Thymus (tissue), 11 donors: ENCODE data around the gene PARS2. TPM values are rescaled to one million over a fixed set of nuclear protein-coding genes. Genes with fewer than 3 reads are reported as not detected.
"Not testable (repeated sequence)": the region's sequence is repeated elsewhere in the genome, so short reads cannot be mapped to it uniquely, and the experiment has no call there.

Source experiments
- DNase-seq, 9 donors: peaks; one replicate each; pipeline ENCODE4 v3.0.0-alpha.2; 2013; ENCODE audit warnings: low spot score in 9 of 9, low read depth in 6 of 9, missing footprints in 1 of 9
- H3K27ac ChIP-seq, 2 donors: one replicate each; pipeline ENCODE4 v1.5.1; 2013; ENCODE audit warnings: control low read depth in 1 of 2, low read depth in 1 of 2, low read length in 1 of 2, mild to moderate bottlenecking in 1 of 2, moderate library complexity in 1 of 2
- H3K27me3 ChIP-seq, 2 donors: one replicate each; pipeline ENCODE4 v1.5.1; 2013; ENCODE audit warnings: low read length in 1 of 2; ENCODE audit not compliant: control insufficient read depth in 2 of 2, insufficient read depth in 1 of 2
- H3K36me3 ChIP-seq, 2 donors: one replicate each; pipeline ENCODE4 v1.5.1; 2013; ENCODE audit warnings: low read length in 1 of 2, mild to moderate bottlenecking in 1 of 2, moderate library complexity in 1 of 2; ENCODE audit not compliant: control insufficient read depth in 2 of 2, insufficient read depth in 2 of 2
- H3K4me1 ChIP-seq, 2 donors: one replicate each; pipeline ENCODE4 v1.5.1; 2013; ENCODE audit warnings: low read length in 2 of 2; ENCODE audit not compliant: control insufficient read depth in 2 of 2, insufficient read depth in 2 of 2
- H3K4me3 ChIP-seq, 2 donors: one replicate each; pipeline ENCODE4 v1.5.1; 2013; ENCODE audit warnings: low read length in 2 of 2, control low read depth in 1 of 2, mild to moderate bottlenecking in 1 of 2
- H3K9me3 ChIP-seq, 2 donors: one replicate each; pipeline ENCODE4 v1.5.1; 2013; ENCODE audit warnings: low read length in 1 of 2, mild to moderate bottlenecking in 1 of 2; ENCODE audit not compliant: control insufficient read depth in 2 of 2, insufficient read depth in 1 of 2
- WGBS: extraction: QIAGEN DNeasy Blood & Tissue Kit; methylation state at CpG from one replicate; pipeline ENCODE4 v1.1.7; 2013; 5-methylcytosine and 5-hydroxymethylcytosine counted together
- polyA plus RNA-seq: library from polyadenylated mRNA; stranded (reverse); fragments of 200-250 nt; gene quantifications from one replicate; pipeline ENCODE4 v1.2.3, GENCODE V29; 2013
- total RNA-seq: library from RNA; stranded (reverse); fragments of 120-200 nt; gene quantifications from one replicate; pipeline ENCODE4 v1.2.4, GENCODE V29; 2013
- donor health status: healthy.

PARS2 gene
- total and polyA plus RNA-seq, 2 donors = 2.3 to 4.4 TPM

GRCh38 chr1:54781023-54781723 lies 16.9 kb upstream of the PARS2 start:
- Histone ChIP-seq H3K27me3 (peaks cover 0 to 61% of the 10 kb centered on the region in 2 donors), H3K9me3 (no peaks in the 10 kb centered on the region), H3K36me3 (no peaks in the 10 kb centered on the region), H3K27ac (no peak overlapping the region), H3K4me1 (no peaks in the 10 kb centered on the region), H3K4me3 (no peak overlapping the region)
- no peak for DNase-seq
- 81% methylated on average over 74 of the region's 74 CpGs for WGBS

DNA sequence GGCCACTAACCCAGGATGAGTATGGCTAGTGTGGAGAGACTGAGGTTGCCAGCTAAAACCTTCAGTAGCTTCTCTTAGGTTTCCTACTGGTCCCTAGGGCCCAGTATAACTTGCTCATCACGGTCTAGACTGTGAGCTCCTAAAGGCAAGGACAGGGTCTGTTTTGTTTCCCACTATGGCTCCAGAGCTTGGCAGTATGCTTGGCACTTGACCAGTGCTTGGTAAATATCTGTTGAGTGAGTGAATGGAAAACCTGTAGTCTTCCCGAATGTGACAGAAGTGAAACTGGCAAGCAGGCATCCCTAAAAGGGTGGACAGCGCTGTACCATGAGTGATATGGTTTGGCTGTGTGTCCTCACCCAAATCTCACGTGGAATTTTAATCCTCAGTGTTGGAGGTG lies 13.1 kb upstream of the PARS2 start:
- 93% methylated on average over 4 of the region's 4 CpGs for whole genome bisulfite sequencing
- Histone ChIP-seq H3K36me3 (no peaks in the 10 kb centered on the region), H3K9me3 (no peaks in the 10 kb centered on the region), H3K27ac (no peak overlapping the region), H3K27me3 (peaks cover 0 to 42% of the 10 kb centered on the region in 2 donors), H3K4me3 (no peak overlapping the region), H3K4me1 (no peaks in the 10 kb centered on the region)
- DNase-seq = no peak

GRCh38 chr1:54777011-54777410 lies 12.7 kb upstream of the PARS2 start:
- H3K9me3 ChIP-seq = no peaks in the 10 kb centered on the region
- no peak overlapping the region for H3K4me3 ChIP-seq
- H3K4me1 ChIP-seq = no peaks in the 10 kb centered on the region
- no peak overlapping the region for H3K27ac ChIP-seq
- 90% methylated on average over 4 of the region's 4 CpGs for WGBS
- H3K27me3 ChIP-seq = peaks cover 0 to 37% of the 10 kb centered on the region in 2 donors
- no peak for DNase-seq
- H3K36me3 ChIP-seq = no peaks in the 10 kb centered on the region

GRCh38 chr1:54775828-54776721 lies 11.8 kb upstream of the PARS2 start:
- H3K4me1 ChIP-seq, DNase-seq, H3K4me3 ChIP-seq, H3K27ac ChIP-seq, H3K36me3 ChIP-seq, H3K9me3 ChIP-seq: not testable (repeated sequence)
- peaks cover 0 to 28% of the 10 kb centered on the region in 2 donors for H3K27me3 ChIP-seq
- WGBS = 94% methylated on average over 16 of the region's 16 CpGs

- Histone ChIP-seq H3K9me3 (no peaks in the 10 kb centered on the region), H3K4me1 (no peaks in the 10 kb centered on the region), H3K27ac (no peak overlapping the region), H3K4me3 (no peak overlapping the region), H3K36me3 (no peaks in the 10 kb centered on the region), H3K27me3 (peaks cover 0 to 17% of the 10 kb centered on the region in 2 donors)
- WGBS = 82% methylated on average over 15 of the region's 15 CpGs
- DNase-seq = peak in 1 of 9 donors; percentile 25
Measured at GRCh38 chr1:54774820-54775498, 10.6 kb upstream of the PARS2 start.

GRCh38 chr1:54772951-54773350 lies 8.6 kb upstream of the PARS2 start:
- no peak overlapping the region for H3K4me3 ChIP-seq
- DNase-seq = no peak
- no peak overlapping the region for H3K27ac ChIP-seq
- H3K27me3 ChIP-seq = peaks cover 0 to 2% of the 10 kb centered on the region in 2 donors
- no peaks in the 10 kb centered on the region for H3K4me1 ChIP-seq
- H3K36me3 ChIP-seq = no peaks in the 10 kb centered on the region
- 96% methylated on average over 2 of the region's 2 CpGs for WGBS
- H3K9me3 ChIP-seq = no peaks in the 10 kb centered on the region

DNA sequence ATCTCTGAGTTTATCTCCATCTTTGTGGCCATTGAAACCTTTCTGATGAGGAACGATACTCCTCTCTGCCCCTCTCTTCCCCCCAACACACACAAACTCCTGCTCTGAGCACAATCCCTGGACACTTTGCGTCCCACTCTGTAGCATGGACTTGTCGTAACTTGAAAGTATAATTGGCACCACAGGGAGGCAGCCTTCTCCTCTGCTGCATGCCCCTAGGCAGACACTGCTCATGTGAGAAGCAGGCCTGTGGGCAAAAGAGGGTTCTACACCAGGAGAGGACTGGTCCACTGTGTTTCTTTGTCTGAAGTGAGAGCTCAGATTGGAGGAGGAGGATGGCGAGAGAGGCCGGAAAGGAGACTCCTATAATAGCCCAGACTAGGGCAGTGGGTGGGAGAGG lies 3.8 kb upstream of the PARS2 start:
- Histone ChIP-seq H3K4me3 (no peak overlapping the region), H3K9me3 (no peaks in the 10 kb centered on the region), H3K27me3 (no peaks in the 10 kb centered on the region), H3K4me1 (peaks cover 2 to 10% of the 10 kb centered on the region in 2 donors), H3K27ac (no peak overlapping the region), H3K36me3 (no peaks in the 10 kb centered on the region)
- no peak for DNase-seq
- WGBS = 94% methylated on average over 5 of the region's 5 CpGs

DNA sequence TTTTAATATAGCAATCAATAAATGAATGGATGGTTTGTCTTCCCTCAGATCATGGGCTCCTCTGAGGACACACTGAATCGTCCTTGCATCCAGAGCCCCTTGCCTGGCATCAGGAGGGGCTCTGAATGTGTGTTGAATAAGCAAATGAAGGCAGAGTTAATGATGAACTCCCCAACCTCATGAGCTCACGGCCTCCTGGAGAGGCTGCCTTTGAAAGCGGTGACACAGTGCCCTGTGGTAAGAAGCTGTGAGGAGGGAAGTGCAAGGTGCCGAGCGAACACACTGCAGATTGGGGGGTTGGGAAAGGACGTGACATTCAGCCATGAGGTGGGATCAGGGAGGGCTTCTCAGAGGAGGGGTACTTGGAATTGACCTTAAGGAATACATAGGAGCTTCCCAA lies 3.2 kb upstream of the PARS2 start:
- 82% methylated on average over 6 of the region's 6 CpGs for WGBS

DNA sequence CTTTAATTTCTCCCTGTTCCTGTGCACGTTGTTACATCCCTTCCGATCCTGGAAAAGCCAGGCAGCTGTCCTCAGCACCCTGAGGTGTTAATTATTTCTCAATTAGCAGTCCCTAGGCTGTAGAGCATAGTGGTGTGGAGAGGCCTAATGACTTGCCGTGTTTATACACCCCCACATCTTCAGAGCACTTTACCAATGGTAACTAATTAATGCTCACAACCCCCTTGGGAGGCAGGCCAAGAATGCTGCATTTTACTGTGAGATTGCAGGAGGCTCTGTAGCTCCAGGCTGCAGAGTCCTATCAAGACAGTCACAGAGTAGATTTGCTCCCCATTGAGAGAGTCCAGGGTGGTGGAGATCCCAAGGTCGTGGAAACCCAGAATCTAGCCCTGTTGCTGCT lies 2.4 kb upstream of the PARS2 start:
- WGBS = 86% methylated on average over 4 of the region's 4 CpGs
- Histone ChIP-seq H3K27ac (no peak overlapping the region), H3K4me3 (no peak overlapping the region), H3K36me3 (no peaks in the 10 kb centered on the region), H3K27me3 (no peaks in the 10 kb centered on the region), H3K9me3 (no peaks in the 10 kb centered on the region), H3K4me1 (peaks cover 2 to 10% of the 10 kb centered on the region in 2 donors)
- no peak for DNase-seq

More for the DNA sequence above, 3.2 kb upstream of the PARS2 start:
- H3K9me3 ChIP-seq = no peaks in the 10 kb centered on the region
- H3K4me1 ChIP-seq = peaks cover 2 to 10% of the 10 kb centered on the region in 2 donors
- H3K4me3 ChIP-seq = no peak overlapping the region
- no peaks in the 10 kb centered on the region for H3K36me3 ChIP-seq
- DNase-seq = no peak
- H3K27me3 ChIP-seq = no peaks in the 10 kb centered on the region
- no peak overlapping the region for H3K27ac ChIP-seq
